NCI-H2107 treated with DMSO at 0.1 percent for 48 hours (cell line): ENCODE results near the gene SREBF1.

Experiments used
- DNase-seq: peaks from one replicate; lab custom pipeline; 2025; ENCODE audit not compliant: unreplicated experiment; lab: John Stamatoyannopoulos, UW

The SREBF1 gene

DNA sequence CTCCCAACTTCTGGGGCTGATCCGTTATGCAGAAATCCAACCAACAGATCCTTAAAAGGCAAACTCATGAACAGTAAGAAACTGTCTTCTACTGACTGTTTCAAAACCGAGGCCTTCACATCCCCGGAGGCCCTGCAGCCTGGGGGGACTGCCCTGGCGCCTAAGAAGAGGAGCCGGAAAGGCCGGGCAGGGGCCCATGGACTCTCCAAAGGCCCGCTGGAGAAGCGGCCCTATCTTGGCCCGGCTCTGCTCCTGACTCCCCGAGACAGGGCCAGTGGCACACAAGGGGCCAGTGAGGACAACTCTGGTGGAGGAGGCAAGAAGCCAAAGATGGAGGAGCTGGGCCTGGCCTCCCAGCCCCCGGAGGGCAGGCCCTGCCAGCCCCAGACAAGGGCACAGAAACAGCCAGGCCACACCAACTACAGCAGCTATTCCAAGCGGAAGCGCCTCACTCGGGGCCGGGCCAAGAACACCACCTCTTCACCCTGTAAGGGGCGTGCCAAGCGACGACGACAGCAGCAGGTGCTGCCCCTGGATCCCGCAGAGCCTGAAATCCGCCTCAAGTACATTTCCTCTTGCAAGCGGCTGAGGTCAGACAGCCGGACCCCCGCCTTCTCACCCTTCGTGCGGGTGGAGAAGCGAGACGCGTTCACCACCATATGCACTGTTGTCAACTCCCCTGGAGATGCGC is 39.5 kb downstream of the SREBF1 start:
- DNase-seq = no peak

DNA sequence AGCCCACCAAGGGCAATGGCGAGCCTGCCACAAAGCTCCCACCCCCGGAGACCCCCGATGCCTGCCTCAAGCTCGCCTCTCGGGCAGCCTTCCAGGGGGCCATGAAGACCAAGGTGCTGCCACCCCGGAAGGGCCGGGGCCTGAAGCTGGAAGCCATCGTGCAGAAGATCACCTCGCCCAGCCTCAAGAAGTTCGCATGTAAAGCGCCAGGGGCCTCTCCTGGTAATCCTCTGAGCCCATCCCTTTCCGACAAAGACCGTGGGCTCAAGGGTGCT is 40.1 kb downstream of the SREBF1 start:
- DNase-seq = no peak

DNA sequence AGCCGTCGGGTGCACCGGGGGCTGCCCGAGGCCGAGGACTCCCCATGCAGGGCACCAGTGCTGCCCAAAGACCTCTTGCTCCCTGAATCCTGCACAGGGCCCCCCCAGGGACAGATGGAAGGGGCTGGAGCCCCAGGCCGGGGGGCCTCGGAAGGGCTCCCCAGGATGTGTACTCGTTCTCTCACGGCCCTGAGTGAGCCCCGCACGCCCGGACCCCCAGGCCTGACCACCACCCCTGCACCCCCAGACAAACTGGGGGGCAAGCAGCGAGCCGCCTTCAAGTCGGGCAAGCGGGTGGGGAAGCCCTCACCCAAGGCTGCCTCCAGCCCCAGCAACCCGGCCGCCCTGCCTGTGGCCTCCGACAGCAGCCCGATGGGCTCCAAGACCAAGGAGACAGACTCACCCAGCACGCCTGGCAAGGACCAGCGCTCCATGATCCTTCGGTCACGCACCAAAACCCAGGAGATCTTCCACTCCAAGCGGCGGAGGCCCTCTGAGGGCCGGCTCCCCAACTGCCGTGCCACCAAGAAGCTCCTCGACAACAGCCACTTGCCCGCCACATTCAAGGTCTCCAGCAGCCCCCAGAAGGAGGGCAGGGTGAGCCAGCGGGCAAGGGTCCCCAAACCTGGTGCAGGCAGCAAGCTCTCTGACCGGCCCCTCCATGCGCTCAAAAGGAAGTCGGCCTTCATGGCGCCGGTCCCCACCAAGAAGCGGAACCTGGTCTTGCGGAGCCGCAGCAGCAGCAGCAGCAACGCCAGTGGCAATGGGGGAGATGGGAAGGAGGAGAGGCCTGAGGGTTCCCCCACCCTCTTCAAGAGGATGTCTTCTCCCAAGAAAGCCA is 40.6 kb downstream of the SREBF1 start:
- no peak for DNase-seq

DNA sequence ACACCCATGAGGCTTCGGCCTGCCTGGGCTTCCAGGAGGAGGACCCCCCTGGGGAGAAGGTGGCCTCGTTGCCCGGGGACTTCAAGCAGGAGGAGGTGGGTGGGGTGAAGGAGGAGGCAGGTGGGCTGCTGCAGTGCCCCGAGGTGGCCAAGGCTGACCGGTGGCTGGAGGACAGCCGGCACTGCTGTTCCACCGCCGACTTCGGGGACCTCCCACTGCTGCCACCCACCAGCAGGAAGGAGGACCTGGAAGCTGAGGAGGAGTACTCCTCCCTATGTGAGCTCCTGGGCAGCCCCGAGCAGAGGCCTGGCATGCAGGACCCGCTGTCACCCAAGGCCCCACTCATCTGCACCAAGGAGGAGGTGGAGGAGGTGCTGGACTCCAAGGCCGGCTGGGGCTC is 41.5 kb downstream of the SREBF1 start:
- DNase-seq = no peak

DNA sequence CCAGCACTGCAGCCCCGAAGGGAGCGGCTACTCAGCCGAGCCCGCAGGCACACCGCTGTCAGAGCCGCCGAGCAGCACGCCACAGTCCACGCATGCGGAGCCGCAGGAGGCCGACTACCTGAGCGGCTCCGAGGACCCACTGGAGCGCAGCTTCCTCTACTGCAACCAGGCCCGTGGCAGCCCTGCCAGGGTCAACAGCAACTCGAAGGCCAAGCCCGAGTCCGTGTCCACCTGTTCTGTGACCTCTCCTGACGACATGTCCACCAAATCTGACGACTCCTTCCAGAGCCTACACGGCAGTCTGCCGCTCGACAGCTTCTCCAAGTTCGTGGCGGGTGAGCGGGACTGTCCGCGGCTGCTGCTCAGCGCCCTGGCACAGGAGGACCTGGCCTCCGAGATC is 42.4 kb downstream of the SREBF1 start:
- no peak for DNase-seq

DNA sequence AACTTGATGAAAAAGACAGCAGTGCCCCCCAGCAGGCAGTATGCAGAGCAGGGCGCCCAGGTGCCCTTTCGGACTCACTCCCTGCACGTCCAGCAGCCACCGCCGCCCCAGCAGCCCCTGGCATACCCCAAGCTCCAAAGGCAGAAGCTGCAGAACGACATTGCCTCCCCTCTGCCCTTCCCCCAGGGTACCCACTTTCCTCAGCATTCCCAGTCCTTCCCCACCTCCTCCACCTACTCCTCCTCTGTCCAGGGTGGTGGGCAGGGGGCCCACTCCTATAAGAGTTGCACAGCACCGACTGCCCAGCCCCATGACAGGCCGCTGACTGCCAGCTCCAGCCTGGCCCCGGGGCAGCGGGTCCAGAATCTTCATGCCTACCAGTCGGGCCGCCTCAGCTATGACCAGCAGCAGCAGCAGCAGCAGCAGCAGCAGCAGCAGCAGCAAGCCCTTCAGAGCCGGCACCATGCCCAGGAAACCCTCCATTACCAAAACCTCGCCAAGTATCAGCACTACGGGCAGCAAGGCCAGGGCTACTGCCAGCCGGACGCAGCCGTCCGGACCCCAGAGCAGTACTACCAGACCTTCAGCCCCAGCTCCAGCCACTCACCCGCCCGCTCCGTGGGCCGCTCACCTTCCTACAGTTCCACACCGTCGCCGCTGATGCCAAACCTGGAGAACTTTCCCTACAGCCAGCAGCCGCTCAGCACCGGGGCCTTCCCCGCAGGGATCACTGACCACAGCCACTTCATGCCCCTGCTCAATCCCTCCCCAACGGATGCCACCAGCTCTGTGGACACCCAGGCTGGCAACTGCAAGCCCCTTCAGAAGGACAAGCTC is 43.2 kb downstream of the SREBF1 start:
- DNase-seq = no peak

DNA sequence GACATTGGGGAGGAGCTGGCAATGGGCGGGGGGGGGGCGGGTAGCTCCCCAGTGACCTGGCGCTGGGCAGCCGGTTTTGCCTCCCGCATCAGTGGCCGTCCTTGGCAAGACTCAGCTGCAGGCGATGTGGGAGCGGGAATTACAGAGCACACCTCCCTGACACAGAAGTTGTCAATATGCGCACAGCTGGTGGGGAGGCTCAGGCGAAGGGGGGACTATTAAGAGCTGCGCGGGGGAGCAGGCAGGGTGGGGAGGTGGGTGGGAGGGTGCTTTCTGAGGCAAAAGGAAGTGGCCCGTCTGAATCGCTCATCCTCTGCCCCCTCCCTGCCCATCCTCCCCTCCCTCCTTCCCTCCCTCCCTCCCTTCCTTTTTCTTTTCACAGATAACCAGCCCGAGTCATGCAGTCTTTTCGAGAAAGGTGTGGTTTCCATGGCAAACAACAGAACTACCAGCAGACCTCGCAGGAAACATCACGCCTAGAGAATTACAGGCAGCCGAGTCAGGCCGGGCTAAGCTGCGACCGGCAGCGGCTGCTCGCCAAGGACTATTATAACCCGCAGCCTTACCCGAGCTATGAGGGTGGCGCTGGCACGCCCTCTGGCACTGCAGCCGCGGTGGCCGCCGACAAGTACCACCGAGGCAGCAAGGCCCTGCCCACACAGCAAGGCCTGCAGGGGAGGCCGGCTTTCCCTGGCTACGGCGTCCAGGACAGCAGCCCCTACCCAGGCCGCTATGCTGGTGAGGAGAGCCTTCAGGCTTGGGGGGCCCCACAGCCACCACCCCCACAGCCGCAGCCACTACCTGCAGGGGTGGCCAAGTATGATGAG is 44.0 kb downstream of the SREBF1 start:
- DNase-seq = no peak

DNA sequence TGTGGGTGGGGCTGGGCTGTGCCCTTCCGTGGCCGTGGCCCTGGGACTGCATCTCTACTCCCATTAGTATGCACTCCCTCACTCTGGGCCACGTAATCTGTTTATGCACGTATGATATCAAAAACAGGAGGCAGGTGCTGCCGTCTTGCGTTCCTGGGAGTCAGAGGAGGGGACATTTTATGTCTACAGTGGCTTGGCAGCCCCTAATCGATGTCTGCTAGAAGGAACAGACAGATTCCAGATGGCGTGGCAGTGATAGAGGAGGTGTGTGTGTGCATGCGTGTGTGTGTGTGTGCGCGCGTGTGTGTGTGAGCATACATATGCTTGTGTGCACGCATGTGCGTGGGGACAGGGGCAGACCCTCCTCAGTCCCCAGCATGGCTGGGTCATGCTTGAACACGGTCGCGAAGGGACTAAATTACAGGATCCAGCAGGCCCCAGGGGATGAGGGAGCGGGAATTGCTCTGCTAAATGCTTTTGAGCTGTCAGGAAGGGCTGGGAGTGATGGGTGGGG is 44.7 kb downstream of the SREBF1 start:
- DNase-seq = no peak

DNA sequence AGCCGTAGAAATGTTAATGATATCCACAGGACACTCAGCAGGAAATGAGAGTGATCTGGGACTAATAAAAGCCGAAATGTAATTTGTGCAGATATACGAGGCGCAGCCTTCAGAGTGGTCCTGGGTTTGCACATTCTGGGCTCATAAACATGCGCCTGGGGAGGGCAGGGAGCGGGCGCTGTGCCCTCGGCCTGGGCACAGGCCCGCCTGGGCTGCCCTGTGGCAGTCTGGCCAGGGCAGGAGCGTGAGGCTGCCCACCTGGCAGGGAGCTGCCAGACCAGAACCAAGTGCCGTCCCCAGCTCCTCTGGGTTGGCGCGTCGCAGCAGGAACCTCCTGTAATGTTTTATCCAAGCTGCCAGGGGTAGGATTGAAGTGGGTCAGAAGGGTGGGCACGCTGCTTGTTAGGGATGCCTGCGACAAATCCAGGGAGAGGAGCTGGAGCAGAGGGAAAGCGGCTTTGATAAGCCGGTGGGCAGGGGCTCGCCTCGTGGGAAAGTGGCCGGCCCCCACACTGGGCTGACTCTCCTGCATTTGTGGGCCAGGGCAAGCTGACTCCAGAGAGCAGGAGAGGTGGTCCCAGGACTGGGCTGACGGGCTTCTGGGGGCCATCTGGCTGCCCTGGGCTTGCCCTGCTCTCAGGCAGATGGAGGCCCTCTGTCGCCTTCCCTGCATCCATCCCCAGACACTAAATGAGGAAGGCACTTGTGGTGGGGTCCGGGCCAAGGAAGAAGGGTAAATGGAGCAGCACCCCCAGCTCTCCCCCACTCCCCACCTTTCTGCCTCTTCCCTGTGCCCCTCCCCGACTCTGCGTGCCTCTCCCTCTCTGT is 45.9 kb downstream of the SREBF1 start:
- no peak for DNase-seq

DNA sequence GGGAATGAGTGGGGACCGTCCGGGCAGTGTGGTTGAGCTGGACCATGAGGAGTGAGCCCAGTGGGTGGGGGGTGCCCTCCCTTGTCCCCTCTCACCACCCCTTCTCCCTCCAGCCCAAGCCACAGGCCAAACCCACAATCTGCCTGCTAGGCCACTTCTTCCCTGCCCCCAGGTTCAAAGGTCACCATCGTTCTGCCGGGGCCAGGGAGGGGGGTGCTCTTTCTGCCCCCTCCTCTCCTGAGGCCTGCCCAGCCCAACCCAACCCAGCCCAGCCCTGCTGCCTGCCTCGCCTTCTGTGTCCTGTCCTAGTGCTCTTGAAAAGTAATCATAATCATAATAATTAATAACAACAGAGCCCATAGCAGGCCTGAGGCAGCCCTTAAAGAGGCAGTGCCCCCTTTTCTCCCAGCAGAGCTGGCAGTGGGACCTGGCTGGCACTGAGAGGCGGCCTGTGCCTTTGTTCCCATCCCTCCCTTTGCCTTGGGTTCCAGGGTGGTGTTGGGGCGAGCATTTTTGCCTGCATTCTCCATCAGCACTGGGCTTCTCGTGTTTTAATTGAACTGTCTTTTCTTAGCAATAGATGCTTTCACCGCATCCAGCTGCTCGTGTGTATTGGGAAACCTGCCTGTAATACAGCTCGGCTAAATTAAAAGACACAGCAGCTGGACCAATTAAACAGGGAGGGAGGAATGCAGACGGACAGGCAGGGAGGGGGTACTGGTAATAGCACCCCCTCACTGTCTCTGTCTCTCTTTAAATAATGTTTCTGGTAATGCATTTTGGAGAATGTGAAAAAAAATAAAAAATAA is 46.8 kb downstream of the SREBF1 start:
- DNase-seq = no peak

DNA sequence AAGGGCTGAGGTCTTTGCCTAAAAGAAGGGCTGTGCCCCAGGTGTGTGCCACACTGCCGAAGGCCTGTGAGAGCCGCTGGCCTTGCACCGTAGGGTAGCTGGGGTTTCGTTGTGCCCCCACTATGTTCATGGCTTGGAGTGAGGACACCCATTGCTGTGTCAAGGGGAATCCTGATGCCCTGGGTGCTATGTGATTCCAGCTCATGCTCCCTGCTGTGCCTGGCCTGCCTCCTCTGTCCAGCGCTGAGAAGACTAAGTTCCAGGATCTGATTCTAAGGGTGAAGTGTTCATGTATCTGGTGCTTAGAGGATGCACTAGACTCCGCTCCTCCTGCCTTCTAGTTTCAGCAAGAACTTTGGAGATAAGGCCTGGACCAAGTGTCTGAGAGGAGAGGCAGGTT is 47.4 kb downstream of the SREBF1 start:
- no peak for DNase-seq

DNA sequence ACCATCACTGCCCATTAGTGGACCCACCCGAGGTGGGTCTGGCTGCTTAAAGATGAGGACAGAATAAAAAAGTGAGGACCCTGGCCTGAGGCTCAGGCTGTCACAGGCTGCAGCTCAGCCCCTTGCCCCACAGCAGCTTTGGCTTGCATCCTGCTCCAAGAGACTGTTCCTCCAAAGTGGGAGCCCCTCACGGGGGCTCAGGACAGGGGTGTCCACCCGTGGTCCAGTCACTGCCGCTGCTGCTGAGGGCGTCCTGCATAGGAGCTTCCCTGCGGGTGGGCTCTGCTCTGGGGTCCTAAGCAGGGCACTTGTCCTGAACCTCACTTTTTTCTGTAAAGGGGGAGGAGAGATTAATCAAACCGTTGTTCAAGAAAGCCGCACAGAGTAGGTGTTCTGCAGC is 47.8 kb downstream of the SREBF1 start:
- DNase-seq = no peak

DNA sequence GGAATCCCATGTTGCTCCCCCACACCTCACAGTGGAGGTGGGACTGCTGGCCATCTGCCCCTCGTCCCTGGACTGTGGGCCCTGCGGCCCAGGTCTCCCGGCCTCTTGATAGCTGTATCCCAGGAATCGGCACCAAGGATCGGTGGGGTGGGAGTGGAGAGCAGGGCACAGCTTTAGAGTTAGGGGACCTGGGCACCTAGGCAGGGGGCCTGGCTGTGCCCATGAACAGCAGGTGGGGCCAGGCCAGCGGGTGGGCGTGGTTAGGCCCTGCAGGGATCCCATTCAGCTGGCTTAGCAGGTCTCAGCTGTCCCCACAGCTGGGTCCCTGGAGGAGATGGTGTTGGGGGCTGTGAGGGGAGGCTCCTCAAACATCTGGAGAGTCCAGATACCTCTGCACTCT is 49.2 kb downstream of the SREBF1 start:
- DNase-seq = no peak

DNA sequence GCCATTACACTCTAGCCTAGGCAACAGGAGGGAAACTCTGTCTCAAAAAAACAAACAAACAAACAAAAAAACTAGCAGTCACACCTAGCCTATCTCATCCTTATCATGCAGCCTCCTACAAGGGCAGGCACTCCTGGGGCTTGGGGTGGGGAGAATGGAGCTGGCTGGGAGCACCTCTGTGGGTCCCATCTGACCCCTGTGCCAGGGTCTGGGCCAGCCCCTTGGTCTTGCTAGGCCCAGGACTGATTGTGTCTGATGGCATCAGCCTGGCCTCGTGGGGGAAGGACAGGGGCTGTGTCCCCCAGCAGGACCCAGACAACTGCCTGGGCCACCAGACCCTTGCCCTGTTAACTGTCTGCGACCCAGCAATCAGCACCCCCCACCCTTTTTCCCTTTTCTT is 49.8 kb downstream of the SREBF1 start:
- no peak for DNase-seq

DNA sequence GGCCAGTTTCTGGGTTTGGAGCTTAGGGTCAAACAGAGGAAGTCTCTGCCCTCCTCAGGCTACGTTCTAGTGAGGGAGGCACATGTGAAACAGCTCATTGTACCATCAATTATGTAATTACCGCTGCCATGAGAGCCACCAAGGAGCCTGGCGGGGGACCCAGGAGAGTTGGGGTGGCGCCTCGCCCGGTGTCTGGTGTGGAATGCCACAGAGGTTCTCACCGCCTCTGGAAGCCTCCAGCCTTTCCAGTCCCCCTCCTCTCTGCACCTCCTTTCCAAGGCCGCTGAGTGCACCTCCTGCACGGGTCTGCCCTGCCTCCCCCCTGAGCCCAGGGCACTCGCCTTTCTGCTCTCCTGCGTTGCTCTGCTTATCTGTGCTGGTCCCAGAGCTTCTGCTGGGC is 51.4 kb downstream of the SREBF1 start:
- no peak for DNase-seq

DNA sequence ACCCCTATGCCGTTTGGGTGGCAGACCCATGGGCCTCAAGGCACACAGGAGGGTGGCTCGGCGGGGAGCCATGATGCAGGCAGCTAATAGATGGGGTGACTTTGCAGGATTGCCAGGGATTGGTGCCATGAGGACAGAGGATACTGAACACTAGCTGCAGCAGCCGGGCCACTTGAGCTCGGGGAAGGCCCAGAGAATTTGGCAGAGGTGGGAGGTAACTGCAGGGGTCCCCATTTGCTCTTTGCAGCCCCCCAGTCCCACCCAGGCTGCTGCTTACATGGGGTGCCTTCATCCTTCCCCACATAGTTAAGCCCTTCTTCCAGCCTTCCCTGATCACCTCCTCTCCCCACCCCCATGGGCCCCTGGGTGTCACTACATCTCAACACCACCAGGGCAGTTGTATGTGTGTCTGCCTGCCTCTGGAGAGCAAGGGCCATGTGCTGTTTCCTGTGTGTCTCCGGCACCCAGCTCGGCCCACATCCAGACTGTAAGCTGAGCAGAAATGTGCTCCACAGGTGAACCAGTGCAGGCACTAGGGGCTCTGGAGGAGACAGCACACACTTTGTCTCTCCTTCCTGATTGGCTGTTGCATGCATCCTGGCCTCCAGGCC is 52.0 kb downstream of the SREBF1 start:
- no peak for DNase-seq

- DNase-seq = peak; percentile 56
Observed at GRCh38 chr17:17783825-17784656, 52.7 kb downstream of the SREBF1 start.
